ENCODE measurements around the gene XRCC1.
A peak's percentile ranks its signal among the peaks of the same experiment; 100 is the strongest.

Gene XRCC1

DNA sequence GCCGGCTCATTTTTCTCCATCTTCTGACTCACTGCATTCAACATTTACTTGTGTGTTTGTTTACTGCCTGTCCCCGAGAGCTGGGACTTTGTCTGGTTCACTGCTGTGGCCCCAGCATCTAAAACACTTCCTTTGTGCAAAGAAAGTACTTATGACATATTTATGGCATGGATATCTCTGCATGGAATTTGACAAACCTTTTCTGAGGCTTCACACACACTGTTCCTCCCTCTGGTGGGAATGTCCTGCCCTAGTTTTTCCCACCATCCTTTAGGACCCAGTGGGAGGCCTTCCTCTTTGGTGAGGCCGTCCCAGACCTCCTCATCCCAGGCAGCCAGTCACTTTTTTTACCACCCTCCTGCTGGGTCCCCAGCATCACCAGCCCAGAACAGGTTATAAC, 35.2 kb upstream of the XRCC1 start (continued):
- TF ChIP-seq, protein P1, sequence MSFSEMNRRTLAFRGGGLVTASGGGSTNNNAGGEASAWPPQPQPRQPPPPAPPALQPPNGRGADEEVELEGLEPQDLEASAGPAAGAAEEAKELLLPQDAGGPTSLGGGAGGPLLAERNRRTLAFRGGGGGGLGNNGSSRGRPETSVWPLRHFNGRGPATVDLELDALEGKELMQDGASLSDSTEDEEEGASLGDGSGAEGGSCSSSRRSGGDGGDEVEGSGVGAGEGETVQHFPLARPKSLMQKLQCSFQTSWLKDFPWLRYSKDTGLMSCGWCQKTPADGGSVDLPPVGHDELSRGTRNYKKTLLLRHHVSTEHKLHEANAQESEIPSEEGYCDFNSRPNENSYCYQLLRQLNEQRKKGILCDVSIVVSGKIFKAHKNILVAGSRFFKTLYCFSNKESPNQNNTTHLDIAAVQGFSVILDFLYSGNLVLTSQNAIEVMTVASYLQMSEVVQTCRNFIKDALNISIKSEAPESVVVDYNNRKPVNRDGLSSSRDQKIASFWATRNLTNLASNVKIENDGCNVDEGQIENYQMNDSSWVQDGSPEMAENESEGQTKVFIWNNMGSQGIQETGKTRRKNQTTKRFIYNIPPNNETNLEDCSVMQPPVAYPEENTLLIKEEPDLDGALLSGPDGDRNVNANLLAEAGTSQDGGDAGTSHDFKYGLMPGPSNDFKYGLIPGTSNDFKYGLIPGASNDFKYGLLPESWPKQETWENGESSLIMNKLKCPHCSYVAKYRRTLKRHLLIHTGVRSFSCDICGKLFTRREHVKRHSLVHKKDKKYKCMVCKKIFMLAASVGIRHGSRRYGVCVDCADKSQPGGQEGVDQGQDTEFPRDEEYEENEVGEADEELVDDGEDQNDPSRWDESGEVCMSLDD (tag by site-specific recombination; IDR thresholded peaks at IDR 0.05) = no peak
- TF ChIP-seq, protein P2, sequence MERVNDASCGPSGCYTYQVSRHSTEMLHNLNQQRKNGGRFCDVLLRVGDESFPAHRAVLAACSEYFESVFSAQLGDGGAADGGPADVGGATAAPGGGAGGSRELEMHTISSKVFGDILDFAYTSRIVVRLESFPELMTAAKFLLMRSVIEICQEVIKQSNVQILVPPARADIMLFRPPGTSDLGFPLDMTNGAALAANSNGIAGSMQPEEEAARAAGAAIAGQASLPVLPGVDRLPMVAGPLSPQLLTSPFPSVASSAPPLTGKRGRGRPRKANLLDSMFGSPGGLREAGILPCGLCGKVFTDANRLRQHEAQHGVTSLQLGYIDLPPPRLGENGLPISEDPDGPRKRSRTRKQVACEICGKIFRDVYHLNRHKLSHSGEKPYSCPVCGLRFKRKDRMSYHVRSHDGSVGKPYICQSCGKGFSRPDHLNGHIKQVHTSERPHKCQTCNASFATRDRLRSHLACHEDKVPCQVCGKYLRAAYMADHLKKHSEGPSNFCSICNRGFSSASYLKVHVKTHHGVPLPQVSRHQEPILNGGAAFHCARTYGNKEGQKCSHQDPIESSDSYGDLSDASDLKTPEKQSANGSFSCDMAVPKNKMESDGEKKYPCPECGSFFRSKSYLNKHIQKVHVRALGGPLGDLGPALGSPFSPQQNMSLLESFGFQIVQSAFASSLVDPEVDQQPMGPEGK (tag by site-specific recombination; IDR thresholded peaks at IDR 0.05) = 0 out of 2 replicates have a peak, but pooled peaks have one; percentile 22
- no peak for TF ChIP-seq ZNF112 (tag by site-specific recombination; IDR thresholded peaks at IDR 0.05)
- TF ChIP-seq ZNF629 (tag by site-specific recombination; IDR thresholded peaks at IDR 0.05) = peak; percentile 69
- TF ChIP-seq, protein P3, sequence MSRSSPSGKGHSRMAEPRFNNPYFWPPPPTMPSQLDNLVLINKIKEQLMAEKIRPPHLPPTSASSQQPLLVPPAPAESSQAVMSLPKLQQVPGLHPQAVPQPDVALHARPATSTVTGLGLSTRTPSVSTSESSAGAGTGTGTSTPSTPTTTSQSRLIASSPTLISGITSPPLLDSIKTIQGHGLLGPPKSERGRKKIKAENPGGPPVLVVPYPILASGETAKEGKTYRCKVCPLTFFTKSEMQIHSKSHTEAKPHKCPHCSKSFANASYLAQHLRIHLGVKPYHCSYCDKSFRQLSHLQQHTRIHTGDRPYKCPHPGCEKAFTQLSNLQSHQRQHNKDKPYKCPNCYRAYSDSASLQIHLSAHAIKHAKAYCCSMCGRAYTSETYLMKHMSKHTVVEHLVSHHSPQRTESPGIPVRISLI (tag by site-specific recombination; IDR thresholded peaks at IDR 0.05) = no peak
- TF ChIP-seq ZNF350 (tag by site-specific recombination; IDR thresholded peaks at IDR 0.05) = no peak
- TF ChIP-seq ZNF701 (tag by site-specific recombination; IDR thresholded peaks at IDR 0.05) = no peak
- no peak for TF ChIP-seq ZNF561 (tag by site-specific recombination; IDR thresholded peaks at IDR 0.05; ENCODE audit: borderline replicate concordance)
- TF ChIP-seq ZFP69B (tag by site-specific recombination; IDR thresholded peaks at IDR 0.05) = peak; percentile 3; the same call in 1 of the 2 replicates
- no peak for TF ChIP-seq ZNF184 (tag by site-specific recombination; IDR thresholded peaks at IDR 0.05)
- no peak for TF ChIP-seq ZNF37A (tag by site-specific recombination; IDR thresholded peaks at IDR 0.05)
- TF ChIP-seq ZNF76 (tag by site-specific recombination; IDR thresholded peaks at IDR 0.05; ENCODE audit: borderline replicate concordance, low read depth) = peak; percentile 71
- peak; percentile 81 for TF ChIP-seq ZNF341 (tag by site-specific recombination; IDR thresholded peaks at IDR 0.05; ENCODE audit: low read depth)
- peak; percentile 71; the same call in 1 of the 2 replicates for TF ChIP-seq IKZF3 (tag by site-specific recombination; IDR thresholded peaks at IDR 0.05)
- TF ChIP-seq, protein P4, sequence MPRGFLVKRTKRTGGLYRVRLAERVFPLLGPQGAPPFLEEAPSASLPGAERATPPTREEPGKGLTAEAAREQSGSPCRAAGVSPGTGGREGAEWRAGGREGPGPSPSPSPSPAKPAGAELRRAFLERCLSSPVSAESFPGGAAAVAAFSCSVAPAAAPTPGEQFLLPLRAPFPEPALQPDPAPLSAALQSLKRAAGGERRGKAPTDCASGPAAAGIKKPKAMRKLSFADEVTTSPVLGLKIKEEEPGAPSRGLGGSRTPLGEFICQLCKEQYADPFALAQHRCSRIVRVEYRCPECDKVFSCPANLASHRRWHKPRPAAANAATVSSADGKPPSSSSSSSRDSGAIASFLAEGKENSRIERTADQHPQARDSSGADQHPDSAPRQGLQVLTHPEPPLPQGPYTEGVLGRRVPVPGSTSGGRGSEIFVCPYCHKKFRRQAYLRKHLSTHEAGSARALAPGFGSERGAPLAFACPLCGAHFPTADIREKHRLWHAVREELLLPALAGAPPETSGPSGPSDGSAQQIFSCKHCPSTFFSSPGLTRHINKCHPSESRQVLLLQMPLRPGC (tag by site-specific recombination; IDR thresholded peaks at IDR 0.05) = 0 out of 2 replicates have a peak, but pooled peaks have one; percentile 37
- TF ChIP-seq GLIS1 (tag by site-specific recombination; IDR thresholded peaks at IDR 0.05) = peak; percentile 93
- TF ChIP-seq EGR2 (tag by site-specific recombination; IDR thresholded peaks at IDR 0.05; ENCODE audit: low read depth) = no peak
- no peak for TF ChIP-seq ZNF423 (tag by site-specific recombination; IDR thresholded peaks at IDR 0.05)
- TF ChIP-seq ZNF416 (tag by site-specific recombination; IDR thresholded peaks at IDR 0.05) = no peak
- 0 out of 2 replicates have a peak, but pooled peaks have one; percentile 66 for TF ChIP-seq ZSCAN30 (tag by site-specific recombination; IDR thresholded peaks at IDR 0.05)
- TF ChIP-seq, protein P5, sequence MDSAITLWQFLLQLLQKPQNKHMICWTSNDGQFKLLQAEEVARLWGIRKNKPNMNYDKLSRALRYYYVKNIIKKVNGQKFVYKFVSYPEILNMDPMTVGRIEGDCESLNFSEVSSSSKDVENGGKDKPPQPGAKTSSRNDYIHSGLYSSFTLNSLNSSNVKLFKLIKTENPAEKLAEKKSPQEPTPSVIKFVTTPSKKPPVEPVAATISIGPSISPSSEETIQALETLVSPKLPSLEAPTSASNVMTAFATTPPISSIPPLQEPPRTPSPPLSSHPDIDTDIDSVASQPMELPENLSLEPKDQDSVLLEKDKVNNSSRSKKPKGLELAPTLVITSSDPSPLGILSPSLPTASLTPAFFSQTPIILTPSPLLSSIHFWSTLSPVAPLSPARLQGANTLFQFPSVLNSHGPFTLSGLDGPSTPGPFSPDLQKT (IDR thresholded peaks at IDR 0.05; ENCODE audit: borderline replicate concordance, low read depth, low read length) = no peak
- TF ChIP-seq, protein P6, sequence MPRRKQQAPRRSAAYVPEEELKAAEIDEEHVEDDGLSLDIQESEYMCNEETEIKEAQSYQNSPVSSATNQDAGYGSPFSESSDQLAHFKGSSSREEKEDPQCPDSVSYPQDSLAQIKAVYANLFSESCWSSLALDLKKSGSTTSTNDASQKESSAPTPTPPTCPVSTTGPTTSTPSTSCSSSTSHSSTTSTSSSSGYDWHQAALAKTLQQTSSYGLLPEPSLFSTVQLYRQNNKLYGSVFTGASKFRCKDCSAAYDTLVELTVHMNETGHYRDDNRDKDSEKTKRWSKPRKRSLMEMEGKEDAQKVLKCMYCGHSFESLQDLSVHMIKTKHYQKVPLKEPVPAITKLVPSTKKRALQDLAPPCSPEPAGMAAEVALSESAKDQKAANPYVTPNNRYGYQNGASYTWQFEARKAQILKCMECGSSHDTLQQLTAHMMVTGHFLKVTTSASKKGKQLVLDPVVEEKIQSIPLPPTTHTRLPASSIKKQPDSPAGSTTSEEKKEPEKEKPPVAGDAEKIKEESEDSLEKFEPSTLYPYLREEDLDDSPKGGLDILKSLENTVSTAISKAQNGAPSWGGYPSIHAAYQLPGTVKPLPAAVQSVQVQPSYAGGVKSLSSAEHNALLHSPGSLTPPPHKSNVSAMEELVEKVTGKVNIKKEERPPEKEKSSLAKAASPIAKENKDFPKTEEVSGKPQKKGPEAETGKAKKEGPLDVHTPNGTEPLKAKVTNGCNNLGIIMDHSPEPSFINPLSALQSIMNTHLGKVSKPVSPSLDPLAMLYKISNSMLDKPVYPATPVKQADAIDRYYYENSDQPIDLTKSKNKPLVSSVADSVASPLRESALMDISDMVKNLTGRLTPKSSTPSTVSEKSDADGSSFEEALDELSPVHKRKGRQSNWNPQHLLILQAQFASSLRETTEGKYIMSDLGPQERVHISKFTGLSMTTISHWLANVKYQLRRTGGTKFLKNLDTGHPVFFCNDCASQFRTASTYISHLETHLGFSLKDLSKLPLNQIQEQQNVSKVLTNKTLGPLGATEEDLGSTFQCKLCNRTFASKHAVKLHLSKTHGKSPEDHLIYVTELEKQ (tag by site-specific recombination; IDR thresholded peaks at IDR 0.05; ENCODE audit: borderline replicate concordance) = no peak; the same call in 1 of the 2 replicates
- TF ChIP-seq ZNF660 (tag by site-specific recombination; IDR thresholded peaks at IDR 0.05) = peak; percentile 86
- no peak for TF ChIP-seq ZNF157 (tag by site-specific recombination; IDR thresholded peaks at IDR 0.05)
- TF ChIP-seq ZBTB8A (tag by site-specific recombination; IDR thresholded peaks at IDR 0.05) = no peak
- 0 out of 2 replicates have a peak, but pooled peaks have one; percentile 36 for TF ChIP-seq ZNF324 (tag by site-specific recombination; IDR thresholded peaks at IDR 0.05)
- TF ChIP-seq ZNF239 (tag by site-specific recombination; IDR thresholded peaks at IDR 0.05) = no peak
- TF ChIP-seq GLIS2 (tag by site-specific recombination; IDR thresholded peaks at IDR 0.05) = peak; percentile 61; the same call in 1 of the 2 replicates

All from HEK293 (cell line).